AG09309 (cell line): ENCODE results near the gene HSPH1.
"Not testable (repeated sequence)": the region's sequence is repeated elsewhere in the genome, so short reads cannot be mapped to it uniquely, and the experiment has no call there.

Experiments used
- DNase-seq: peaks from one replicate; pipeline ENCODE4 v3.0.0-alpha.2; 2010; ENCODE audit warnings: low read depth
- H3K4me3 ChIP-seq: 2 replicates; pipeline ENCODE4 v1.5.1; 2011; ENCODE audit warnings: mild to moderate bottlenecking, low read depth, low read length, moderate library complexity; ENCODE audit not compliant: control insufficient read depth
- TF ChIP-seq, protein P1 (sequence below): IDR thresholded peaks from 2 replicates; pipeline ENCODE4 v1.5.1; 2011; ENCODE audit warnings: mild to moderate bottlenecking, low read depth, low read length, inconsistent platforms; ENCODE audit not compliant: insufficient read depth, control insufficient read depth; ENCODE audit errors: missing control alignments

HSPH1 gene

DNA sequence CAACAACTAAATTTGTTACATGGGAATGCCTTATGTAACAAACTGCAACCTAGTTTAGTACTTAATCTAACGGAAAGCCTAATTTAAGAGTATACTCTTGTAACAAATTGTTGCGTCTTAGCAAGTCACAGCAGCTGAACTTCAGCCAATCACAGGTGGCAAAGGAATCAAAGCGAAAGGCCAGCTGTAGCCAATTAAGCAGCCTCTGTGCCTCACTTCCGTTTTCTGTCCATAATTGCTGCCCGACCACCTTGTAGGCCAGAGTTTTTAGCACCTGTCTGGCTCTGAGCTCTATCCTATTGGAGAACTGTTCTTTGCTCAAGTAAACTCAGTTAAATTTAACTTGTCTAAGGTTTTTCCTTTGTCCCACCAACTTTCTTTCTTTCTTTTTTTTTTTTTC, 18.1 kb upstream of the HSPH1 start:
- H3K4me3 ChIP-seq, result no peak overlapping the region
- TF ChIP-seq, protein P1, sequence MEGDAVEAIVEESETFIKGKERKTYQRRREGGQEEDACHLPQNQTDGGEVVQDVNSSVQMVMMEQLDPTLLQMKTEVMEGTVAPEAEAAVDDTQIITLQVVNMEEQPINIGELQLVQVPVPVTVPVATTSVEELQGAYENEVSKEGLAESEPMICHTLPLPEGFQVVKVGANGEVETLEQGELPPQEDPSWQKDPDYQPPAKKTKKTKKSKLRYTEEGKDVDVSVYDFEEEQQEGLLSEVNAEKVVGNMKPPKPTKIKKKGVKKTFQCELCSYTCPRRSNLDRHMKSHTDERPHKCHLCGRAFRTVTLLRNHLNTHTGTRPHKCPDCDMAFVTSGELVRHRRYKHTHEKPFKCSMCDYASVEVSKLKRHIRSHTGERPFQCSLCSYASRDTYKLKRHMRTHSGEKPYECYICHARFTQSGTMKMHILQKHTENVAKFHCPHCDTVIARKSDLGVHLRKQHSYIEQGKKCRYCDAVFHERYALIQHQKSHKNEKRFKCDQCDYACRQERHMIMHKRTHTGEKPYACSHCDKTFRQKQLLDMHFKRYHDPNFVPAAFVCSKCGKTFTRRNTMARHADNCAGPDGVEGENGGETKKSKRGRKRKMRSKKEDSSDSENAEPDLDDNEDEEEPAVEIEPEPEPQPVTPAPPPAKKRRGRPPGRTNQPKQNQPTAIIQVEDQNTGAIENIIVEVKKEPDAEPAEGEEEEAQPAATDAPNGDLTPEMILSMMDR, result no peak
- DNase-seq, result no peak

DNA sequence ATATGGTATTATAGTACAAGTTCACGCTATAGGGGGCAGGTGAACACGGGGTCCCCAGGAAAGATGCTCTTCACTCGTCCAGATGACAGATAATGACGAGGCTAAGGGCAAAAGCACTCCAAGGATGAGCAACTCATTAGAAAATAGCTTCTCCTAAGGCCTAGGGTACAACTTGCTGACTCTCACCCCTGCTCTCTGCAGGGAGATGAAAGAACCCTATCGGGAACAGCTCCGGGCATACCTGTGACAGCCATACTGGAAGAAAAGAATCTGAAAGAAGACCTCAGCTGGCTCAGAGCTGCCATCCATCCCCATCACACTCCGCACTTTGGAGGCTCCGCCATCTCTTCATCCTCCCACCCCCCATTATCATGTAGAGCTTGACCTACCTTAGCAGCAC, 17.5 kb upstream of the HSPH1 start:
- DNase-seq, result no peak
- TF ChIP-seq, protein P1, result no peak
- H3K4me3 ChIP-seq, result no peak overlapping the region

DNA sequence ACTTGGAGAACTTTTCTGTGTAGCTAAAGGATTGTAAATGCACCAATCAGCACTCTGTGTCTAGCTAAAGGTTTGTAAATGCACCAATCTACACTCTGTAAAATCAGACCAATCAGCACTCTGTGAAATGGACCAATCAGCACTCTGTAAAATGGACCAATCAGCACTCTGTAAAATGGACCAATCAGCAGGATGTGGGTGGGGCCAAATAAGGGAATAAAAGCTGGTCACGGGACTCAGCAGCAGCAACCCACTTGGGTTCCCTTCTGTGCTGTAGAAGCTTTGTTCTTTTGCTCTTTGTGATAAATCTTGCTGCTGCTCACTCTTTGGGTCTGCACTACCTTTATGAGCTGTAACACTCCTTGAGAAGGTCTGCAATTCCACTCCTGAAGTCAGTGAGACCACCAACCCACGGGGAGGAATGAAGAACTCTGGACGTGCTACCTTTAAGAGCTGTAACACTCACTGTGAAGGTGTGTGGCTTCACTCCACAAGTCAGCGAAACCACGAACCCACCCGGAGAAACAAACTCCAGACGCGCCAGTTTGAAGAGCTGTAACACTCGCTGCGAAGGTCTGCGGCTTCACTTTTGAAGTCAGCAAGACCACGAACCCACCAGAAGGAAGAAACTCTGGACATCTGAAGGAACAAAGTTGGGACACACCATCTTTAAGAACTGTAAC, 16.2 kb upstream of the HSPH1 start:
- H3K4me3 ChIP-seq, DNase-seq: not testable (repeated sequence)

DNA sequence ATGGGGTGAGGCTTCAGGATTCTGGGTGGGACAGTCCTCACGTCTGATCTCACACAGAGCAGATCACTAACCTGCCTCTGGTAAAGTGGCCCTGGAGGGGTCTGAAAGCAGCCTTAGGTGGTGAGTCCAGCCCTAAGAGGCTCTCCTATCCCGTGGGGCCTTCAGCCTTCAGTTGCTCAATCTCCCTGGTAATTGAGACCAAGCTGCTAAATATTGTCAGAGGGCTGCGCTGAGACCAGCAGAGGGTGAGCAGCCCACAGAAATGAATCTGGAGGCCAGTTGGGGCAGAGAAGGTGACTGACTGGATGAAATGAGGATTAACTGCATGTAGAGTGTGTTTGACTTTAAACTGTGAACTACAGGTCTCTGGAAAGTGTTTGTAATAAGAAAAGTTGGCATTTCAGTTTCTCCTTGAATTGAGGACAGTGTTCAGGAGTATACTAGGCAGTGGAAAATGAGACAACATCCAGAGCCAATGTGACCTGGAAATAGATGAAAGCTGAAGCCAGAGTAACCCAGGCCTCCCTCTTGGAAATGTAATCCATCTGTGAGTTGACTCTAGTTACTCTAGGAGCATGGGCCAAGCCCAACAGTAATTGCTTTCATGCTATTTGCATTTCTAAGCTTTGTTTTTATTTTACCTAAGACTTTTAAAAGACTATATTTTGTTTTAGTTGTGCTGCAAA, 14.3 kb upstream of the HSPH1 start:
- no peak overlapping the region for H3K4me3 ChIP-seq
- TF ChIP-seq, protein P1, result no peak
- no peak for DNase-seq

DNA sequence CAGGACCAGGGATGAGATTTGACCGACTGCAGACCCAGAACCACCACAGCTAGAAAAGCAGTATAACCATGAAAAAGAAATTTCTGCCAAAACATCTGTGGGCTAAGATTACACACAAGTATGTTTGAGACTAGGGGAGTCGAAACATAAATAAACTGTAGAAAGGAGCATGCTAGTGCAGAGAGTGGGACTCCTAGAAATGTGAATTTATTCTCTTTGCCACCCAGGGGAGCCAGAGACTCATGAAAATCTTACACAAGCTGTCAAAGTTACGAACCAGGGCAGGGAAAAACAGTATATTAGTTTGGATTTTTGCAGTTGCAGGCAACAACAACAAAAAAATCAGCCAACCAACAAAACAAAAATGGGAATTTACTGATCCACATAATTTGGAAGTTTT, 12.3 kb upstream of the HSPH1 start:
- TF ChIP-seq, protein P1, result peak; percentile 18
- DNase-seq, result no peak

DNA sequence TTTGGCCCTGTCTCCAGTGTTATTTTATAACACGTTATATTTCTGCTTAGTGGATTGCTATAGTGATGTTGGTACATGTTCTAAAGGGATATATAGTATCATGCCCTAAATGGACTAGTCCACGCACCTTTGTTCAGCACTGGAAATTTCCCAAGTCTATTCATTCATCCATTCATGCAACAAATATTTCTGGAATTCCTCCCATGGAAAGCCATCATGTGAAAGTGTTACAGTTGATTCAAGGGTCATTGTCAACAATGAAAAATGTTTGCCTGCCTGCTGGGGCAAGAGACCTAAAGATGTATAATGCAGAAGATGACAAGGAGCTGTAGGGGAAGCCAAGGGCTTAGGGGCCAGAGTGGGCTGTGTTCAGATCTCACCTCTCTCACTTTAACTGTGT, 10.8 kb upstream of the HSPH1 start:
- DNase-seq, result peak; percentile 62
- TF ChIP-seq, protein P1, result no peak
- H3K4me3 ChIP-seq, result no peak overlapping the region

More for the DNA sequence above, 12.3 kb upstream of the HSPH1 start:
- no peak overlapping the region for H3K4me3 ChIP-seq

DNA sequence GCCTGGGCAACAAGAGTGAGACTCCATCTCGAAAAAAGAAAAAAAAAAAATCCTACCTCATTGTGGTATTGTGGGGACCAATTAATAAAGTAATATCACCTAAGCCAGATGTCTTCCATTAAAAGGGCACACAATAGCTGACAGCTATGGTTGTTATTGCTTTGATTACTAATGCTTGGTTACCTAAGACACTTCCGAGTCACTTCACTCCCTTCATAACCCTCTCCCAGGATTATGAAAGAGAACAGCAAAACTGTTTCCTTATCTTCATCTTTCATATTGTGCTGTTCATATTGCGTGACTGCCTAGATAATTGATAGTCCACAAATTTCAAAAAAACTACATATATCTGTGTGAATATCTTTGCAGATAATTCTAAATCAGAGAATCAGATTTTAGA, 10.3 kb upstream of the HSPH1 start:
- no peak for DNase-seq
- H3K4me3 ChIP-seq, result no peak overlapping the region
- TF ChIP-seq, protein P1, result no peak
